ENCODE results near the gene FBXL7.

Gene FBXL7

GRCh38 chr5:15951550-15951949 is 451.6 kb downstream of the FBXL7 start:
- no peak for TF ChIP-seq CTCF (IDR thresholded peaks at IDR 0.05; ENCODE audit: extremely low read depth, missing control alignments)
- no peak for DNase-seq (ENCODE audit: low spot score)

- DNase-seq (ENCODE audit: low spot score), result no peak
- no peak for TF ChIP-seq CTCF (IDR thresholded peaks at IDR 0.05; ENCODE audit: extremely low read depth, missing control alignments)
Observed at GRCh38 chr5:15956622-15957021, 456.6 kb downstream of the FBXL7 start.

GRCh38 chr5:15957124-15957523 is 457.1 kb downstream of the FBXL7 start:
- TF ChIP-seq CTCF (IDR thresholded peaks at IDR 0.05; ENCODE audit: extremely low read depth, missing control alignments), result no peak
- DNase-seq (ENCODE audit: low spot score), result no peak

- DNase-seq (ENCODE audit: low spot score), result no peak
- TF ChIP-seq CTCF (IDR thresholded peaks at IDR 0.05; ENCODE audit: extremely low read depth, missing control alignments), result no peak
Observed at GRCh38 chr5:15959370-15960164, 459.6 kb downstream of the FBXL7 start.

- DNase-seq (ENCODE audit: low spot score), result no peak
- TF ChIP-seq CTCF (IDR thresholded peaks at IDR 0.05; ENCODE audit: extremely low read depth, missing control alignments), result no peak
Observed at GRCh38 chr5:15966066-15966640, 466.2 kb downstream of the FBXL7 start.

GRCh38 chr5:15966651-15967050 is 466.7 kb downstream of the FBXL7 start:
- DNase-seq (ENCODE audit: low spot score), result no peak
- TF ChIP-seq CTCF (IDR thresholded peaks at IDR 0.05; ENCODE audit: extremely low read depth, missing control alignments), result no peak

- no peak for DNase-seq (ENCODE audit: low spot score)
- TF ChIP-seq CTCF (IDR thresholded peaks at IDR 0.05; ENCODE audit: extremely low read depth, missing control alignments), result no peak
Observed at GRCh38 chr5:15968993-15969392, 469.0 kb downstream of the FBXL7 start.
